DMS53 treated with DMSO at 0.1 percent for 48 hours (cell line): ENCODE data around the gene CSNK1D.
"Not testable (repeated sequence)": the region's sequence is repeated elsewhere in the genome, so short reads cannot be mapped to it uniquely, and the experiment has no call there.

ENCODE experiments used
- DNase-seq: peaks from one replicate; lab custom pipeline; 2025; ENCODE audit not compliant: unreplicated experiment; lab: John Stamatoyannopoulos, UW

The CSNK1D gene

DNA sequence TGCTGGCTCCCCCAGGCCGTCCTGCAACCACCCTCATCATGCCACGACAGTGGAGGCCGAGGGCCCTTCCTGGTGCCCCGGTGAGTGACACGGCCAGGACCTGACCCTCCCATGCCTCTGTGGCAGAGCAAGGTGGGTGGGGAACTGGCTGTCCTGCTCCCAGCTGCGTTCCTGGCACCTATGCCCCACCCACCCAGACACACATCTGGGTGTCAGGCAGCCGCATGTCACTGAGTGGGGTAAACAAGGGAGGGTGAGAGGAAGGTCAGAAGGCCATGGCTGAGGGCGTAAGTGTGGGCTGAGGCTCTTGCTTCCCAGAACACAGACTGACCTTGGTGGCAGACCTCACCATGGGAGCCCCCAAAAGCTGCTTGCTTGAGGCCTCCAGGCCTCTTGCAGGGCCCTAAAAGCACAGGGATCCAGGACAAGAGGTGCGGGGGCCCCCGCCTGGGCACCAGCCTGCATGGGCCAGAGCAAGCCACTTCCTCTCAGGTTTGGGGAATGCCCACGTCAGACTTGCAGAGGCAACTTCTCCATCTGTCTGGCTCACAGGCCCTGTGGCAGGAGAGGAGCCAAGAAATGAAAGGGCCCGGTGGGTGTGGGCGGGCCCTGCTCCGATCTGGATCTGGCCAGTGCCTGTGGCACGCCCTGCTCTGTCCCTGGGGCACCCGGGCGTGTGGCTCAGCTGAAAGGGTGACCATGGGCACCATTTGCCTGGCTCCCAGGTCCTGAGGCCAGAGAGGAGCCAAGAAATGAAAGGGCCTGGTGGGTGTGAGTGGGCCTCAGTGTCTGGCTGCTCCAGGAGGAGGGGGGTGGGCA is 57.0 kb downstream of the CSNK1D start:
- no peak for DNase-seq

DNA sequence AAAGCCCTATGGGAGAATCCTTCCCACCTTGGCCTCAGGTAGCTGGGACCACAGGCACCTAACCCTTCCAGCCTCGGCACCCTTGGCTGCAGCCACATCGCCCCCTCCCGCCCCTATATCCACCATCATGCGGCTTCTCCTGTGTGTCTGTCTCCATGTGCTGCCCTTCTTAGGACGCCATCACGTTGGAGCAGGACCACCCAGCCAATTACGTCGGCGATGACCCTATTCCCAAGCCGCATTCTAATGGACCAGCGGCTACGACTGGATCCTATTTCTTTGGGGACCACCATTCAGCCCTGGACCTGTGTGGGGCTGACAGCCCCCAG is 57.6 kb downstream of the CSNK1D start:
- no peak for DNase-seq

DNA sequence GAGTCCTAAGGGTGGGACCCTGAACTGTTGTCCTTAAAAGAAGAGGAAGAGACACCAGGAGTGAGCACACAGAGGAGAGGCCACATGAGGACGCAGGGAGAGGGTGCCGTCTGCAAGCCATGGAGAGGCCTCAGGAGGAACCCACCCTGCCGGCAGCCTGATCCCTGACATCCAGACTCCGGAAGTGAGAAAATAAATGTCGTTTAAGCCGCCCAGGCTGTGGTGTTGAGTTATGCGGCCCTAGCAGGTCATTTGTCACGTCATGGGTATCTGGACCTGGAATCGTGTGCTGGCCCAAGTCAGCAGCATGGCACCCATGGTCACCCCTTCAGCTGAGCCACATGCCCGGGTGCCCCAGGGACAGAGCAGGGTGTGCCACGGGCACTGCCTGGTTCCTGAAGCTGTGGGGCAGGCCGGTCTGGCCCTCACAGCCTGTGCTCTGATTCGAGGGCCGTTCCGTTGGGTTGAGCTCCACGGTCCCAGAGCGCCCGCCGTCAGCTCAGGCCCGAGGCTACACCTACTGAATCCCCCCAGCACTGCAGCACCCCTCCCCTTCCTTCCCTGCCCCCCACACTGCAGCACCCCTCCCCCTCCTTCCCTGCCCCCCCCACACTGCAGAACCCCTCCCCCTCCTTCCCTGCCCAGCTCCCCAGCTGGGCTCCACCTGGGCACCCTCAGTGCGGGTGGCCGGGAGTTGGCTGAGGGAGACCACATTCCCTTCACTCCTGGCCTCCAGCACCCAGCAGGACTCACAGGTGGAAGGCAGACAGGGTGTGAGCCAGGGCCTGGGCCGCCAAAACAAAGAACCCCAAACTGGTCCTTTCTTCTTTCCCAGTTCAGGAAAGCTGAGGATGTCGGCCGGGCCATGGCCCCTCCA is 58.2 kb downstream of the CSNK1D start:
- DNase-seq = no peak

DNA sequence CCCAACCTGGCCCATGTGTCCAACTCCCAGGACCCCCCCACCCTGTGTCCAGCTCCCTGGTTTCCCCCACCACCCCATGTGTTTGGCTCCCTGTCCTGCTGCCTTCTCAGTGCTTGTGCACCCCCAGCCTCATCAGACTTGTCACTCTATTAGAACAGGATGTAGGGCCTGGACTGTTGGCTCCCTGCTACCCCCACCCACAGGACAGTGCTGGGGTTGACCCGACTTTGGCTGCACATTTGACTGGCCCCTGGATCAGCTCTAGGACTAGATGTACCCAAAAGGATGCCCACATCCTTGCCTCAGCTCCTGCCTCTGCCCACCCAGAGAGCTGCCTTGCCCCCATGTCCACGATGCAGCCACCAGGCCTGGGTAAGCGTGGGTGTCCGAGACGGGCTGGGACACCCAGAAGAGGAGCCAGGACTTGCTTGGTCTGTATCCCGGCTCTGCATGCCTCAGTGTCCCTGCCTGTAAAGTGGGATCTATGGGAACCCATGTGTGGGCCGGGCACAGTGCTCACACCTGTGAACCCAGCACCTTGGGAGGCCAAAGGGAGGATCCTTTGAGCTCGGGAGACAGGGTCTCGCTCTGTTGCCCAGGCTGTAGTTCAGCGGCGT is 59.4 kb downstream of the CSNK1D start:
- DNase-seq = no peak

DNA sequence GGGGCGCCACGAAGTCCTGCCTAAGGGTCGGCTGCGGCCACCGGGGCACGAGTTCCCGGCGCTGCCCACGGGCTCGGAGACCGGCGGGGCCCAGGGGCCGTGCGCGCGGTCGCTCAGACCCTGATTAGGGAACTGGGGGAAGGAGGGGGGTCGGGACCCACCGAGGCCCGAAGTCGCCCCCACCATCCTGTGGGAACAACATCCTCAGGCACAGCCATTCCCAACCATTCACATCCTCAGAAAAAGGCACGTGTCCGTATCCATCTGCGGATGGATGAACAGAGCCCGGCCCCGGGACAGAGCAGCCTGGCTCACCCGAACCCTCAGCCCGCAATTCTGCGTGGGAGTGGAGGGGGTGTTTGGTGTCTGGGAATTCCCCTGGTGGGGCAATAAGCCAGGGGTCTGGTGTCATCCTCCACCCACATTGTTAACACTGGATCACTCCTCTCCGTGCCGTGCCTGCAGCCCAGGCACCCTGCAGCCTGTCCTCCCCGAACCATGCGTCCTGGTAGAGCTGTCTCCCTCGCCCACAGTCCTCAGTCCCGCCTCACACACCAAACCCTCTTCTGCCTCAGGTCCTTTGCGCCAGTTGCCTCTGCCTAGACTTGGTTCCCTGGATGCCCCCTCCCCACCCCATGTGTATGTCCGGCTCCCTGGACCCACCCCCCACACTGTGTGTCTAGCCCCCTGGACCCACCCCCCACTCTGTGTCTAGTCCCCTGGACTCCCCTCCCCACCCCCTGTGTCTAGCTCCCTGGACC is 60.1 kb downstream of the CSNK1D start:
- DNase-seq = peak; percentile 58

DNA sequence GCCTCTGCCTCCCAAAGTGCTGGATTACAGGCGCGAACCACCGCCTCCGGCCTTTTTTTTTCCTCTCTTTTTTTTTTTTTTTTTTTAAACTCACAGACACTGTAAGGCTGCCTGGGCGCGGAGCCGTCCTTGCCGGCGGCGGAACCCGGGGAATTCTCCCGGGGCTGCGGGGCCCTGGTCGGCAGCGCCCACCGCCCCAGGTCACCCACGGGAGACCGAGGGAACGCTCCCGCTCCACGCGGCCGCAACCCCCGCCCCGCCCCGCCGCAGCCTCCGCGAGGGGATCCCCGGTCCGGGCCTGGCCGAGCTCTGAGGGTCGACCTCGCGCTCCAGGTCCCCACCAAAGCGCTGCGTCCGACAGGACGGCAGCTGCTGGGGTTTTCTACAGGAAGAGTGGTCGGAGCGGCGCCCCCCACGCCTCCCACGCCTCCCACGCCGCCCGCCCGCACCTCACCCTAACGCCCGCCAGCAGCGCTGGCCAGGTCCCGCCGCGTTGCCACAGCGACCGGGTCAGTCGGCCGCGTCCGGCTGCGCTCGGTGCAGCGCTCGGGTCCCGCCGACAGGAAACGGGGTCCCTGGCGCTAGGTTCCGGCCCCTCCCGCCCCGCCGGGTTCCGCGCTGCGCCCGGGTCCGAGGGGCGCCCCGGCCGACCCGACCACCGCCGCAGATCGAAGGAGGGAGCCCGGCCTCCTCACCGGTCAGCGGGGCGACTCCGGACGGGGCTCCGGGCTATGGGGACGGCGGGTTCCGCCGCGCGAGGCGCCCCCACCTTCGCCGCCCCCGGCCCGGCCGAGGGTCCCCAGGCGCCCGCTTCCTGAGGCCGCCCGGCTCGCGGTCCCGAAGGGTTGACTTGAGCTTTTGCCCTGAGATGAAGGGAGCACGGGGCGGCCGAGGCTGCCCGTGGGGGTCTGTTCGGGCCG is 60.9 kb downstream of the CSNK1D start, which contains the start of gene CCDC57:
CCDC57 (minus strand) TSS at position 512 of the 920 bp plus-strand sequence. CDS start 10,898 bp downstream, outside the sequence.
- peak; percentile 53 for DNase-seq

DNA sequence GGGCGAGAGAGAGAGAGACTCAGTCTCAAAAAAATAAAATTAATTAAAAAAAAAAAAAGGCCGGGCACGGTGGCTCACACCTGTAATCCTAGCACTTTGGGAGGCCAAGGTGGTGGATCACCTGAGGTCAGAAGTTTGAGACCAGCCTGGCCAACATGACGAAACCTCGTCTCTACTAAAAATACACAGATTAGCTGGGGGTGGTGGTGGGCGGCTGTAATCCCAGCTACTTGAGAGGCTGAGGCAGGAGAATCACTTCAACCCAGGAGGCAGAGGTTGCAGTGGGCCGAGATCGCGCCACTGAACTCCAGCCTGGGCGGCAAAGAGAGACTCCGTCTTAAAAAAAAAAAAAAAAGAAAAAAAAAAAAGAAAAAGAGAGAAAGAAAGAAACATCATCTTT is 62.8 kb downstream of the CSNK1D start:
- not testable (repeated sequence) for DNase-seq

DNA sequence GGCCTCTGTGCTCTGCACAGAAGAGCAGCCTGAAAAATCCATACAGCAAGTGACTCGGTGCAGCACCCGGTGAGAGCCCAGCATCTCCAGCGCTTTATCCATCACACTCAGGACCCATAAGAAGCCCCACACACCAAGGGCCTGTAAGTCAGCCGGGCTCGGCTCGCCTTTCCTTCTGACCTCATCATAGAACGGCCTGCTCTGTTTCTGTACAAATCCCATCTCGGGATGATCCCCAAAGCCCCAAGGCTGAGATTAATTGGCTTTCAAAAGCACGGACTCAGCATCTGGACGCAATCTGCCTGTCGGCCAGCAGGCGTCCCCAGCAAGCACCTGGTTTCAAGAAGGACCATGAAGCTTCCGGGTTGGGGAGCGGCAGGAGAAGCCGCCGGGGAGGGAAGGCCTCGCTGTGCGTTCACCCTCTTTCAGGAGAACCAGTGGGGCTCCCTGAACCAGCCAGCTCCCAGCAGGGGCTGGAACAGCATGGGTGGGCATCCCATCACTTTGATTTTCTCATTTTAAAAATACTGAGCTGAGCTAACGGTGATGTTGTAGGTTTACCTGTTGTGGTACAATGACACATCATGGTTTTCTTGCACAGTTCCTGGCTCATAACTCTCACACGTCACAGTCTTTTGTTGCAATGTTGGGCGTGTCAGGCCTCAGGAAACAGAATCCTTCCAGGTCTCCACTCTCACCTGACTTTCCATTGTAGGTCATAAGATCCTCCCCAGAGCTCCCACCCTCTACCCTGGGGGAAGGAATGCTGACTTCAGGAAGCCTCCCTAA is 67.6 kb downstream of the CSNK1D start:
- peak; percentile 95 for DNase-seq

DNA sequence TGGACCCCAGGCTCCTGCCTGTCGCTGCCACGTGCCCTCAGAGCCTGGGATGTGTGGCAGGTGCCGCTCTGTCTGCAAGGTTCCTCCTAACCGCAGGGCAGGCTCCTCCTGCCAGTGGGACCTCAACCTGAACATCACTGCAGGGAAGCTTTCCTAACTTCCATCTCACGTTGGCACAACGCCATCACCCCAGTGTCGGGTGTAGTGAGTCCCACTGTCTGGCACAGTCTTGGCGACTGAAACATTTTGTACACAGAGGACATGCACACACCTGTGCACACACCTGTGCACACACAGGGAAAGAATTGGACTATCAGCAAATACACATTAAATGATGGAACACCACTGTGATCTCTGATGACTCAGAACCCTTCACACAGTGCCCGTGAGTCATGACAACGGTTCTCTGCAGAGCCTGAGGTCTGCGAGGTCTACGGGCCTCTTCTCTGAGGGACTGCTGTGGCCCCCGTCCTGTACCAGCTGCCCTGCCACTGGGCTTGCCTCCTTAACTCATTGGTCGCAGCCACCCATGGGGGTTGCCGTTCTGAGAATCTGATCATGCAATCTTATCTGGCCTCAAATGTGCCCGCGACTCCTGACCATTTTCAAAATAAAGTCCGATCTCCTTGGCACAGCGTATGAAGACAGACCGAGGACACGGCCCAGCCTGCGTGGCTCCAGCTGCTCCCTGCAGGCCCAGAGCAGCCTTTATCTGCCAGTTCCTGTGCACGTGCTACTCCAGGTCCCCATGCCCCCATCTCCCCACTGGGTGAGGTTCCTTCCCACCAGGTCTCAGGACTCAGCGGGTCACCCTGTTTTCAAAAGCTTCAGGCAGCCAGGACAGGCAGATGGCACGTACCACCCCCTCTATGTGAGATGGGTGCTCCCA is 68.4 kb downstream of the CSNK1D start:
- peak; percentile 93 for DNase-seq

DNA sequence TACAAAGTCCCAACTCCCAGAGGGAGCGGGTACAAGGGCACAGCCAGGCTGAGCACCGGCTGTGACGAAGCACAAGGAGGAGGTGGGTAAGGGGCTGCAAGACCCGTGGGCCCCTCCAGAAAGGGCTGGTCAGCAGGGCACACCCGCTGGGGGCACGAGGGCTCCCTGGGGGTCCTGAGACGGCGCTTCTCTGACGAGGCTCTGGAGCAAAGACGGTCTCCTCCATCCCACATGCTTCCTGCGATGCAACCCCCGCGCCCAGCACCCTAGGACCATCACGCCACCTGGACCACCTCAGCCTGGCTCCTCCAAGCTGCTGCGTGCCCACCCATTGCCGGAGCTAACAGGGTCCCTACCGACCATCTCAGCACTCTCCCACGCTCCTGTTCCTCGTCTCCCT is 69.6 kb downstream of the CSNK1D start:
- no peak for DNase-seq

DNA sequence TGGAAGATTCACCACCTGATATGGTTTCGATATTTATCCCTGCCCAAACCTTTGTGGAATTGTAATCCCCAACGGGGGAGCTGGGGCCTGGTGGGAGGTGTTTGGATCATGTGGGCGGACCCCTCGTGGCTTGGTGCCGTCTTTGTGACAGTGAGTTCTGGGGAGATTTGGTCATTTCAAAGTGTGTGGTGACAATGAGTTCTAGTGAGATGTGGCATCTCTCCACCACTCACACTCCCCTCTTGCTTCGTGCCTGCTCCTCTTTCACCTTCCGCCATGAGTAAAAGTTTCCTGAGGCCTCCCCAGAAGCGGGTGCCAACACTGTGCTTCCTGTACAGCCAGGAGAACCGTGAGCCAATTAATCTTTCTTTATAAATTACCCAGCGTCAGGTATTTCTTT is 70.5 kb downstream of the CSNK1D start:
- no peak for DNase-seq

DNA sequence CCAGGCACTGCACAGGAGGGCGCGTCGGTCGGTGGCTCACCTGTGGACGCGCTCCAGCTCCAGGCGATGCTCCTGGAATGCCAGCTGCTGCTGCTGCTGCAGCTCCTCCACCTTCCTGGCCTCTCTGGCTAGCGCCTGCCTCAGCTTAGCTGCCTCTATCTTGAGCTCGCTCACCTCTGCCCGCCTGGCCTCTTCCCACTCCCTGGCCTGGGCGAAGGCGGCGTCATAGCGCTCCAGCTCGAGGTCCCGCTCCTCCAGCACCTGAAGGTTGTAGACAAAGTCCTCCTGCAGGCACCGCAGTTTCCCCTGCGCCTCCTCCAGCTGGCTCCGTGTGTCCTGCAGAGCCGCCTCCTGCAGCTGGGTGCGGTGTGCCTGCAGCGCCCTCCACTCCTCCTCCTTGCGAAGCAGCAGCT is 72.0 kb downstream of the CSNK1D start:
- DNase-seq = peak; percentile 72

DNA sequence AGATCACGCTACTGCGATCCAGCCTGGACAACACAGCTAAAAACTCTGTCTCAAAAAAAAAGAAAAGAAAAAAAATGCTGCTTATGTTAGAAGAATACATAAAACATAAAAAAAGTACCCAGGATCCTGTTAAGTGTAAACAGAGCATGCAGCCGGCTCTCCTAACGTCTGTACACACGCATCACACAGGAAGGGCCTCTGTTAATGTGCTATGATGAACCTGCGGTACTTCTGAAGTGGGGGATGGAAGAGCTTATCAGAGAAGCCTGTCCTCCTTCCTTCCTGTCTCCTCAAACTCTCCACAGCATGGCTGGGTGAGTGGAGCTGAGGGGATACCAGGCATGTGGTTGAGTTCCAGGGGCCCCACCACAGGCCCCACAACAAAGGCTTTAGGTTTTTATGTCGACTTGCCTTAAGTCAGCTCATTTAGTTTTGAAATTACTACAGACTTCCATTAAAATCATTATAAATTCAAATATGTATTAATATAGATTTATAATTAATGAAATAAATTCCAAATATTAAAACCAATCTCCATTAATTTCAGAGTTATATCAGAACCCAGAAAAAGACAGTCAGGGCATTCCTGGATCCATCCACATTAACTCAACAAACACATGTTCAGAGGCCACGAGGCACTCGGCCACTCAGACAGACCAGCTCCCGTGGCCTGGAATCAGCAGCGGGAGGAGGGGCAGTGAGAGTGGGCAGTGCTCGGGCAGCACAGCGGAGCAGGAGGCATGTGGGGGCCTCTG is 72.6 kb downstream of the CSNK1D start:
- DNase-seq = peak; percentile 77

DNA sequence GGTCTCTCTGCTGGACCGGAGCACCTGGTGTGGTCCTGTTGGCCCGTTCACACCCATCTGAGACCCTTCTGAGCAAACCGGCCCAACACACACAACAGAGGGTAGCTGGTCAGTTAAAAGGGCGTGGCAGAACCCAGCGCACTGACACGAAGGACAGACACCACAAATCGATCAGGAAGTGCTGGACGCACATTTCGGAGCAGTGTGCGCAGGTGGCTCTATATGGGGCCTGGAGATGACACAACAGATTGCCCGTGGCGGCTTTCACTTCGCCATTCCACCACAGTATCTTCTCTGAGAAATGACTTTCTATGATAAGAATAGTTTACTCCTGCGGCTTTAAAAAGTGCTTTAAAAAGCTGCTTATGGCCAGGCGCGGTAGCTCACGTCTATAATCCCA is 73.4 kb downstream of the CSNK1D start:
- no peak for DNase-seq

DNA sequence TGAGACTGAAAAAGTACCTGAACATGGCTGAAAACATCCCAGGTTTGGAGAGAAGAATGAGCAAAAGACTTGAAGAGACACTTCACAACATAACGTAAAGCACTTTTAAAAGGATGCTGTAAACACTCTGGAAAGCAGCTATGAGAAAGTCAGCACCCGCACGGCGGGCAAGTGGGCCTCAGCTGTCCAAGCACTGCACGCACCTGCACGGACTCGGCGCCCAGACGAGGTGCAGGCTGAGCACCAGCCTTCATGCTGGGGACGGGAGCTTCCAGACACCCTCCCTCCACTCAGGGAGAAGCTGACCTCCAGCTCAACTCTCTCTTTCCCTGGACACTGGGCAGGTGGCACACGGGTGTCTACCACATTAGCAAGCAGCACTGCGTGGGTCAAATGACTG is 74.0 kb downstream of the CSNK1D start:
- no peak for DNase-seq

DNA sequence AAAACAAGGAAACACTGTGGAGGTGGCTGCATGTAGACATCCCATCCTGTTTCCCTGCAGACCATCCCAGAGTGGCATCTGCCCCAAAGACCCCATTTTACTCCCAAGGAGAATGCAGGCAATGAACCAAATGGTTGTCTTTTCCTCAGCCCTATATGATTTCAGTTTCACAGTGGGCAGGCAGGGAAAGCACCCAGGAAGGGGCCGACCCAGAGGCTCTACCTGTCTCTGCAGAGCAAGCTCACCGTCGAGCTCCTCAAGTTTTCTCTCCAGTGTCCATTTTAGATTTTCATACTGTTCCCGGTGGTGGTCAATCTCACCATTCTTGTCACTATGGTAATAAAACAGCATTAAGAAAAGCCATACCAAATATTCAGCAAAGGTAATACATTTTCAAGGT is 75.4 kb downstream of the CSNK1D start:
- no peak for DNase-seq
